ENCODE measurements around the gene HINFP. TPM values are rescaled to one million over a fixed set of nuclear protein-coding genes. Genes with fewer than 3 reads are reported as not detected.

HINFP gene
- total and polyA plus RNA-seq, 9 of the 15 experiments (the other 6 are each of a cell fraction or from before 2014, with no cell fraction given), result 13.8 to 34.1 (median 22.5) TPM

DNA sequence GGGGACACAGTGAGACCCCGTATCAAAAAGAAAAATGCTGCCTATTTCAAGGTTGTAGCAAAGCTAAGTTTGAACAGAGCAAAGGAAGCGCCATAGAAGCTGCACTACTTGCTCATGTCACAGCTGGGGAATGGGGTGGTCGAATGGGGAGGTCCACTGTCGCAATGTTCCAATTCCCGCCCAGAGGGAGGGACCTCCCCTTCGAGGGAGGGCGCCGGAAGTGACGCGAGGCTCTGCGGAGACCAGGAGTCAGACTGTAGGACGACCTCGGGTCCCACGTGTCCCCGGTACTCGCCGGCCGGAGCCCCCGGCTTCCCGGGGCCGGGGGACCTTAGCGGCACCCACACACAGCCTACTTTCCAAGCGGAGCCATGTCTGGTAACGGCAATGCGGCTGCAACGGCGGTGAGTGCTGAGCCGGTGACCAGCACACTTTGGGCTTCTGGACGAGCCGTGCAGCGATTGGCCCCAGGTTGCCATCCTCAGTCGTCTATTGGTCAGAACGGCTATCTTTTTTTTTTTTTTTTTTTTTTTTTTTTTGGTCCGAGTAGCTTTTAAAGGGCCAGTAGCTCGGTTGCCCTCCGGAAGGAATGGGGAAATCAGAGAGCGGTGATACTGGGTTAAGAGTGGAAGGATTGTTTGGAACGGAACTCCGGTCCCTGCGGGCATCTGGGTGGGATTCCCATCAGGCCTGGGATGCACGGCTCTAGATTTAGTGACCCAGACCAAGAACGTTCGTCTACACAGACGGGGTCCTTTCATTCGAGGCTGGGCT lies 36.5 kb upstream of the HINFP start, which contains the start of gene HMBS (continued):
- TF ChIP-seq ESRRB (CRISPR knock-in tag; IDR thresholded peaks at IDR 0.05; ENCODE audit: borderline replicate concordance), result no peak
- TF ChIP-seq, protein P1, sequence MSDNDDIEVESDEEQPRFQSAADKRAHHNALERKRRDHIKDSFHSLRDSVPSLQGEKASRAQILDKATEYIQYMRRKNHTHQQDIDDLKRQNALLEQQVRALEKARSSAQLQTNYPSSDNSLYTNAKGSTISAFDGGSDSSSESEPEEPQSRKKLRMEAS (CRISPR knock-in tag; IDR thresholded peaks at IDR 0.05), result peak; percentile 82
- no peak for TF ChIP-seq SNIP1 (IDR thresholded peaks at IDR 0.05; ENCODE audit: low read depth)
- TF ChIP-seq ARID2 (IDR thresholded peaks at IDR 0.05), result no peak
- no peak for TF ChIP-seq RFX5 (IDR thresholded peaks at IDR 0.05; ENCODE audit: low read depth, low read length)
- no peak for TF ChIP-seq ZNF175 (CRISPR knock-in tag; IDR thresholded peaks at IDR 0.05; ENCODE audit: low read depth)
- TF ChIP-seq, protein P2, sequence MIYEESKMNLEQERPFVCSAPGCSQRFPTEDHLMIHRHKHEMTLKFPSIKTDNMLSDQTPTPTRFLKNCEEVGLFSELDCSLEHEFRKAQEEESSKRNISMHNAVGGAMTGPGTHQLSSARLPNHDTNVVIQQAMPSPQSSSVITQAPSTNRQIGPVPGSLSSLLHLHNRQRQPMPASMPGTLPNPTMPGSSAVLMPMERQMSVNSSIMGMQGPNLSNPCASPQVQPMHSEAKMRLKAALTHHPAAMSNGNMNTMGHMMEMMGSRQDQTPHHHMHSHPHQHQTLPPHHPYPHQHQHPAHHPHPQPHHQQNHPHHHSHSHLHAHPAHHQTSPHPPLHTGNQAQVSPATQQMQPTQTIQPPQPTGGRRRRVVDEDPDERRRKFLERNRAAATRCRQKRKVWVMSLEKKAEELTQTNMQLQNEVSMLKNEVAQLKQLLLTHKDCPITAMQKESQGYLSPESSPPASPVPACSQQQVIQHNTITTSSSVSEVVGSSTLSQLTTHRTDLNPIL (CRISPR knock-in tag; IDR thresholded peaks at IDR 0.05), result no peak
- no peak for TF ChIP-seq ZNF644 (tag; IDR thresholded peaks at IDR 0.05; ENCODE audit: low read depth)
- no peak for TF ChIP-seq ADNP (tag; IDR thresholded peaks at IDR 0.05)
- TF ChIP-seq SAFB (IDR thresholded peaks at IDR 0.05; ENCODE audit: borderline replicate concordance, low read depth, low read length), result no peak
- TF ChIP-seq, protein P3, sequence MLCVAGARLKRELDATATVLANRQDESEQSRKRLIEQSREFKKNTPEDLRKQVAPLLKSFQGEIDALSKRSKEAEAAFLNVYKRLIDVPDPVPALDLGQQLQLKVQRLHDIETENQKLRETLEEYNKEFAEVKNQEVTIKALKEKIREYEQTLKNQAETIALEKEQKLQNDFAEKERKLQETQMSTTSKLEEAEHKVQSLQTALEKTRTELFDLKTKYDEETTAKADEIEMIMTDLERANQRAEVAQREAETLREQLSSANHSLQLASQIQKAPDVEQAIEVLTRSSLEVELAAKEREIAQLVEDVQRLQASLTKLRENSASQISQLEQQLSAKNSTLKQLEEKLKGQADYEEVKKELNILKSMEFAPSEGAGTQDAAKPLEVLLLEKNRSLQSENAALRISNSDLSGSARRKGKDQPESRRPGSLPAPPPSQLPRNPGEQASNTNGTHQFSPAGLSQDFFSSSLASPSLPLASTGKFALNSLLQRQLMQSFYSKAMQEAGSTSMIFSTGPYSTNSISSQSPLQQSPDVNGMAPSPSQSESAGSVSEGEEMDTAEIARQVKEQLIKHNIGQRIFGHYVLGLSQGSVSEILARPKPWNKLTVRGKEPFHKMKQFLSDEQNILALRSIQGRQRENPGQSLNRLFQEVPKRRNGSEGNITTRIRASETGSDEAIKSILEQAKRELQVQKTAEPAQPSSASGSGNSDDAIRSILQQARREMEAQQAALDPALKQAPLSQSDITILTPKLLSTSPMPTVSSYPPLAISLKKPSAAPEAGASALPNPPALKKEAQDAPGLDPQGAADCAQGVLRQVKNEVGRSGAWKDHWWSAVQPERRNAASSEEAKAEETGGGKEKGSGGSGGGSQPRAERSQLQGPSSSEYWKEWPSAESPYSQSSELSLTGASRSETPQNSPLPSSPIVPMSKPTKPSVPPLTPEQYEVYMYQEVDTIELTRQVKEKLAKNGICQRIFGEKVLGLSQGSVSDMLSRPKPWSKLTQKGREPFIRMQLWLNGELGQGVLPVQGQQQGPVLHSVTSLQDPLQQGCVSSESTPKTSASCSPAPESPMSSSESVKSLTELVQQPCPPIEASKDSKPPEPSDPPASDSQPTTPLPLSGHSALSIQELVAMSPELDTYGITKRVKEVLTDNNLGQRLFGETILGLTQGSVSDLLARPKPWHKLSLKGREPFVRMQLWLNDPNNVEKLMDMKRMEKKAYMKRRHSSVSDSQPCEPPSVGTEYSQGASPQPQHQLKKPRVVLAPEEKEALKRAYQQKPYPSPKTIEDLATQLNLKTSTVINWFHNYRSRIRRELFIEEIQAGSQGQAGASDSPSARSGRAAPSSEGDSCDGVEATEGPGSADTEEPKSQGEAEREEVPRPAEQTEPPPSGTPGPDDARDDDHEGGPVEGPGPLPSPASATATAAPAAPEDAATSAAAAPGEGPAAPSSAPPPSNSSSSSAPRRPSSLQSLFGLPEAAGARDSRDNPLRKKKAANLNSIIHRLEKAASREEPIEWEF (CRISPR knock-in tag; IDR thresholded peaks at IDR 0.05), result no peak
- TF ChIP-seq ZNF347 (CRISPR knock-in tag; IDR thresholded peaks at IDR 0.05; ENCODE audit: low read depth), result no peak
- TF ChIP-seq SREBF2 (CRISPR knock-in tag; IDR thresholded peaks at IDR 0.05), result no peak
- TF ChIP-seq ZNF140 (CRISPR knock-in tag; IDR thresholded peaks at IDR 0.05), result no peak
- TF ChIP-seq, protein P4, sequence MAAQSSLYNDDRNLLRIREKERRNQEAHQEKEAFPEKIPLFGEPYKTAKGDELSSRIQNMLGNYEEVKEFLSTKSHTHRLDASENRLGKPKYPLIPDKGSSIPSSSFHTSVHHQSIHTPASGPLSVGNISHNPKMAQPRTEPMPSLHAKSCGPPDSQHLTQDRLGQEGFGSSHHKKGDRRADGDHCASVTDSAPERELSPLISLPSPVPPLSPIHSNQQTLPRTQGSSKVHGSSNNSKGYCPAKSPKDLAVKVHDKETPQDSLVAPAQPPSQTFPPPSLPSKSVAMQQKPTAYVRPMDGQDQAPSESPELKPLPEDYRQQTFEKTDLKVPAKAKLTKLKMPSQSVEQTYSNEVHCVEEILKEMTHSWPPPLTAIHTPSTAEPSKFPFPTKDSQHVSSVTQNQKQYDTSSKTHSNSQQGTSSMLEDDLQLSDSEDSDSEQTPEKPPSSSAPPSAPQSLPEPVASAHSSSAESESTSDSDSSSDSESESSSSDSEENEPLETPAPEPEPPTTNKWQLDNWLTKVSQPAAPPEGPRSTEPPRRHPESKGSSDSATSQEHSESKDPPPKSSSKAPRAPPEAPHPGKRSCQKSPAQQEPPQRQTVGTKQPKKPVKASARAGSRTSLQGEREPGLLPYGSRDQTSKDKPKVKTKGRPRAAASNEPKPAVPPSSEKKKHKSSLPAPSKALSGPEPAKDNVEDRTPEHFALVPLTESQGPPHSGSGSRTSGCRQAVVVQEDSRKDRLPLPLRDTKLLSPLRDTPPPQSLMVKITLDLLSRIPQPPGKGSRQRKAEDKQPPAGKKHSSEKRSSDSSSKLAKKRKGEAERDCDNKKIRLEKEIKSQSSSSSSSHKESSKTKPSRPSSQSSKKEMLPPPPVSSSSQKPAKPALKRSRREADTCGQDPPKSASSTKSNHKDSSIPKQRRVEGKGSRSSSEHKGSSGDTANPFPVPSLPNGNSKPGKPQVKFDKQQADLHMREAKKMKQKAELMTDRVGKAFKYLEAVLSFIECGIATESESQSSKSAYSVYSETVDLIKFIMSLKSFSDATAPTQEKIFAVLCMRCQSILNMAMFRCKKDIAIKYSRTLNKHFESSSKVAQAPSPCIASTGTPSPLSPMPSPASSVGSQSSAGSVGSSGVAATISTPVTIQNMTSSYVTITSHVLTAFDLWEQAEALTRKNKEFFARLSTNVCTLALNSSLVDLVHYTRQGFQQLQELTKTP (IDR thresholded peaks at IDR 0.05; ENCODE audit: low read depth in 1 of 2, partially characterized antibody in 2 of 2), result peak in 1 of 2 experiments; percentile 30
- TF ChIP-seq SMARCB1 (IDR thresholded peaks at IDR 0.05; ENCODE audit: insufficient read length, low read depth), result no peak
- TF ChIP-seq MAFF (IDR thresholded peaks at IDR 0.05; ENCODE audit: low read length), result no peak
- TF ChIP-seq POLR2A (conservative IDR thresholded peaks at IDR 0.05), result peak; percentile 92
